GM12875 (cell line): ENCODE results near the gene NT5DC4.

Experiments used
- H3K4me3 ChIP-seq: one replicate; pipeline ENCODE4 v1.5.1; 2011; ENCODE audit warnings: low read depth, low read length, control low read depth
- CTCF ChIP-seq: IDR thresholded peaks from 2 replicates; pipeline ENCODE4 v1.5.1; 2011; ENCODE audit warnings: low read depth, mild to moderate bottlenecking, control low read depth, inconsistent platforms, low read length, moderate library complexity, borderline replicate concordance; ENCODE audit not compliant: insufficient read depth

Gene NT5DC4

GRCh38 chr2:112777036-112777435, 56.2 kb downstream of the NT5DC4 start:
- no peak overlapping the region for H3K4me3 ChIP-seq
- TF ChIP-seq CTCF: no peak

GRCh38 chr2:112779598-112779997, 58.8 kb downstream of the NT5DC4 start:
- no peak for TF ChIP-seq CTCF
- H3K4me3 ChIP-seq: no peak overlapping the region

- TF ChIP-seq CTCF: no peak
- no peak overlapping the region for H3K4me3 ChIP-seq
Measured at GRCh38 chr2:112782234-112782799, 61.5 kb downstream of the NT5DC4 start.

GRCh38 chr2:112783187-112783714, 62.4 kb downstream of the NT5DC4 start:
- no peak for TF ChIP-seq CTCF
- no peak overlapping the region for H3K4me3 ChIP-seq

- TF ChIP-seq CTCF: no peak
- H3K4me3 ChIP-seq: no peak within 1 kb of the TSS
Measured at GRCh38 chr2:112784199-112785189, 63.7 kb downstream of the NT5DC4 start, which contains the start of gene IL1A. Gene IL1A (minus strand): TSS chr2:112784493. CDS start chr2:112783770, 723 bp downstream.

GRCh38 chr2:112787294-112787693, 66.5 kb downstream of the NT5DC4 start:
- H3K4me3 ChIP-seq: no peak overlapping the region
- no peak for TF ChIP-seq CTCF
